GM20000 (cell line): ENCODE measurements around the gene BCL7A.

ENCODE experiments used
- DNase-seq: peaks from one replicate; pipeline ENCODE4 v3.0.0; 2012; ENCODE audit warnings: low spot score
- TF ChIP-seq, protein P1 (sequence below): IDR thresholded peaks from 2 replicates; pipeline ENCODE4 v1.5.1; 2012; ENCODE audit warnings: mild to moderate bottlenecking, control low read depth; ENCODE audit errors: extremely low read depth, missing control alignments

BCL7A gene

DNA sequence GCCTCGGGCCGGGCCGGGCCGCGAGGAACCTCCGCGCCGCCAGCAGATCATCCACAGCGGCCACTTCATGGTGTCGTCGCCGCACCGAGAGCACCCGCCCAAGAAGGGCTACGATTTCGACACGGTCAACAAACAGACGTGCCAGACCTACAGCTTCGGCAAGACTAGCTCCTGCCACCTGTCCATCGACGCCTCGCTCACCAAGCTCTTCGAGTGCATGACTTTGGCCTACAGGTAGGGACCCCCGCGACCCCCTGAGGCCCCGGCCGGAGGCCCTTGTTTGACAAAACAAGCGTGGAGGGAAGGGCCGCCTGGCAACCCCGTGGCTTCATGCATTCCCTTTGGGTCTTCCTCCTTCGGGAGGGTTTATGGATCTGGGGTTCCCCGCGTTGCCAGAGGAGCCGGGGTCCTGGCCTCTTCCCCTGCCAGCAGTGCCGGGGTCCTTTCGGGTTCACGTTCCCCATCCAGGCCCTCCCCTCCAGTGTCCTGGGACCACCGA lies 57.4 kb downstream of the BCL7A start:
- no peak for DNase-seq
- TF ChIP-seq, protein P1, sequence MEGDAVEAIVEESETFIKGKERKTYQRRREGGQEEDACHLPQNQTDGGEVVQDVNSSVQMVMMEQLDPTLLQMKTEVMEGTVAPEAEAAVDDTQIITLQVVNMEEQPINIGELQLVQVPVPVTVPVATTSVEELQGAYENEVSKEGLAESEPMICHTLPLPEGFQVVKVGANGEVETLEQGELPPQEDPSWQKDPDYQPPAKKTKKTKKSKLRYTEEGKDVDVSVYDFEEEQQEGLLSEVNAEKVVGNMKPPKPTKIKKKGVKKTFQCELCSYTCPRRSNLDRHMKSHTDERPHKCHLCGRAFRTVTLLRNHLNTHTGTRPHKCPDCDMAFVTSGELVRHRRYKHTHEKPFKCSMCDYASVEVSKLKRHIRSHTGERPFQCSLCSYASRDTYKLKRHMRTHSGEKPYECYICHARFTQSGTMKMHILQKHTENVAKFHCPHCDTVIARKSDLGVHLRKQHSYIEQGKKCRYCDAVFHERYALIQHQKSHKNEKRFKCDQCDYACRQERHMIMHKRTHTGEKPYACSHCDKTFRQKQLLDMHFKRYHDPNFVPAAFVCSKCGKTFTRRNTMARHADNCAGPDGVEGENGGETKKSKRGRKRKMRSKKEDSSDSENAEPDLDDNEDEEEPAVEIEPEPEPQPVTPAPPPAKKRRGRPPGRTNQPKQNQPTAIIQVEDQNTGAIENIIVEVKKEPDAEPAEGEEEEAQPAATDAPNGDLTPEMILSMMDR, result no peak

DNA sequence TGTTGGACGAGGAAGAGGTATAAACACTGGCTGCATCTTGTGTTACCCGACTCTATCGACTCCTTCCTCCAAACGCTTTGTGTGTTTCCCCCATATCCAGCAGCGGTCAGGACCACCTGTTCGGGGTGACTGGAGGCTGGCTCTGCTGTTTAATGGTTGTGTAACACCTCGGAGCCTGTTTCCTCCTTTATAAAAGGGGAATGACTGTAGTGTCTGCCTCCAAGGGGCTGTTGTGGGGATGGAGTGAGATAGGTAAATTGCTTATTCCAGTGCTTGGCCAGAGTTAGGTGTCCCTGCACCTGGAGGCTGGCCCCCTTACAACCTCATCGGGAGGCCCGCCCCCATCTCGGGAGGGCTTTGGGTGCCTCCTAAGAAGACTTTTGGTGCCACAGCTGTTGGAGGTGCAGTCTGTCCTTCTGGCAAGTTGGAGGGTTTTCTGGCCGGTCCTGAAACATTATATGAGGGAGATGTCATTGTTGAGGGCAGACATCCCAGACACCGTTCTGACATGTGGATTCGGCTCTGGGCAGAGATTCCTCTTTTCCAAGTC lies 57.9 kb downstream of the BCL7A start:
- TF ChIP-seq, protein P1, result no peak
- DNase-seq, result no peak

DNA sequence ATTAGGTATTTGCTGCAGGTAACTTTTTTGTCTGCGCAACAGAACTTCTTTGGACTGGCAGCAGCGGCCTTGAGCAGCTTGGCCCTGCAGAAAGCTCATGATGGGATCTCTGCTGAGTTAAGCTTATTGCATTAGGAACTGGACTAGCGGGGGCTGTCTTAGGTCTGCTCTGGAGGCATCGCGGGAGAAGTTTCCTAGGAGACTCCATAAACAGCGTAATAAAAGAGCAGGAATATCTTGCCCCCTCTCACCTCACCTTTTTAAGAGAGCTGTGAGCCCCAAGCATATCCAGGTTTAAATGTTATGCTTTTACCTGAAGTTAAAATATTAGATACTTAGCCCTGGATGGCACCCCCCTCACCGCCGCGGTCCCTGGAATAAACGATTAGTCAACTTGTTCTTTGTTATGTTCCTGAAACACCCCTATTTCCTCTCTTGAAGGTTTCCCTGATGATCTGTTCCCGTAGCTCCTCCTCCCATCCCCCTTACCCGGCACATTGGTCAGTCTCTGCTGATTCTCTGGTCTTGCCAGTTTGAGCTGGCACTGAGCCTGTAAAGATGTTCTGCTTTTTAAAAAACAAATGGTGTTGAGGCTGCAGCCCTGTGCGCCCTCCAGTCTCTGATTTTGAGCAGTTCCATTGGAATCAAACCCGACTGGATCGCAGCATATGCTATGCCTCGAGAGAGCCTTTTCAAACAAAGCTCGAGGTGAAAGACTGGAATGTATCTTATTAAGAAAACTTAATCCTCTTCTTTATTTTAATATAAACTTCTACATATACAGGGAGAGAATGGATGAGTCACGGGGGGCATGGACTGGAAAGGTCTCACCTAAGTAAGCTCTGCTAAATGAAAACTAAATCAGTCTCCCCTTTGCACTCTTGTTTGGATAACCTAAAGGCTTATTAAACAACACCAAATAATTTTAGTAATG lies 58.7 kb downstream of the BCL7A start:
- no peak for DNase-seq
- TF ChIP-seq, protein P1, result no peak

DNA sequence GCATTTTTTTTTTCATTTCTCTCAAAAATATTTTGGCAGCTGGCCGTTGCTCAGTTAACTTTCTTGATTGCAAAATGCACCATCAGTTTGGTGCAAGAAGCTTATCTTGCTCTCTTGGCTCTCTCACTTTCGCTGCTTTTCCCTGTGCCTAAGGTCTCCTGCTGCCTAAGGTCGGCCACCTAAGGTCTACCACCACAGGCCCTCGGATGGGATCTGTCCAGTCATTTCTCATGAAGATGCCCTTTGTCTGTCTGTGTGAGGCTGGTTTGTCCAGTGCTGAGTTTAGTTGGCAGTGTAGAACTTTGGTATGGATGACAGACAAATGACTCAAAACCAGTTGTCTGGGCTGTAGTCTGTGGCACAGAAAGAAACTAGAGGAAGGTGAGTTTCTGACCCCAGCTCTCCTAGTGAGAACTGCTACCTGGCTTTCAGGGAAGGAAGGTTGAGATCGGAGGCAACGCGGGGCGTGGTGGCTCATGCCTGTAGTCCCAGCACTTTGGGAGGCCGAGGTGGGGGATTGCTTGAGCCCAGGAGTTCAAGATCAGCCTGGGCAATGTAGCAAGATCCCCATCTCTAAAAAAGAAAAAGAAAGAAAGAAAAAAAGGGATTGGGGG lies 59.5 kb downstream of the BCL7A start:
- TF ChIP-seq, protein P1, result no peak
- DNase-seq, result no peak

DNA sequence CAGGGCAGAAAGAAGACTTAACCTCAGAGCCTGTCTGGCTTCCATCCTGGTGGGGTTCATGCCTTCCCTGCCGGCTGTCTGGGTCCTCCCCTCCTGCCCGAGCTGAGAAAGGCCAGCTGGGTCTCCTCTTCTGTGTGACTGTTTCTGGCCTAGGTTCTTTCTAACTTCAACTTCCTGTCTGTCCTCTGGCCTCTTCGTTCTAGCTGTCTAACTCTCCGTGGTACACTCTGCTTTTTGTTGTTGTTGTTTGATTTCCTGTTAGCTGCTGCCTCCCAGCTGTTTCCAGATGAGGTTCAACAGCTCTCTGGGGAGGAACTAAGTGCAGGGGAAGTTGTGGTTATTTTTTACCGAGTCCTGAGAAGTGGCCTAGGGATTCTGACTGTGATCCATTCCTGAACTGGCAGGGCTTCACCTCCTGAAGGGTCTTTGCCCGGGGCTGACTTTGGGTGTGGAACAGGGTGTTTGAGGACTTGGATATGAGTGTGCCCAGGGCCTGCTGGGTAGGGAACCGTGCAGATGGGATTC lies 60.1 kb downstream of the BCL7A start:
- peak; percentile 70 for DNase-seq
- TF ChIP-seq, protein P1, result no peak

DNA sequence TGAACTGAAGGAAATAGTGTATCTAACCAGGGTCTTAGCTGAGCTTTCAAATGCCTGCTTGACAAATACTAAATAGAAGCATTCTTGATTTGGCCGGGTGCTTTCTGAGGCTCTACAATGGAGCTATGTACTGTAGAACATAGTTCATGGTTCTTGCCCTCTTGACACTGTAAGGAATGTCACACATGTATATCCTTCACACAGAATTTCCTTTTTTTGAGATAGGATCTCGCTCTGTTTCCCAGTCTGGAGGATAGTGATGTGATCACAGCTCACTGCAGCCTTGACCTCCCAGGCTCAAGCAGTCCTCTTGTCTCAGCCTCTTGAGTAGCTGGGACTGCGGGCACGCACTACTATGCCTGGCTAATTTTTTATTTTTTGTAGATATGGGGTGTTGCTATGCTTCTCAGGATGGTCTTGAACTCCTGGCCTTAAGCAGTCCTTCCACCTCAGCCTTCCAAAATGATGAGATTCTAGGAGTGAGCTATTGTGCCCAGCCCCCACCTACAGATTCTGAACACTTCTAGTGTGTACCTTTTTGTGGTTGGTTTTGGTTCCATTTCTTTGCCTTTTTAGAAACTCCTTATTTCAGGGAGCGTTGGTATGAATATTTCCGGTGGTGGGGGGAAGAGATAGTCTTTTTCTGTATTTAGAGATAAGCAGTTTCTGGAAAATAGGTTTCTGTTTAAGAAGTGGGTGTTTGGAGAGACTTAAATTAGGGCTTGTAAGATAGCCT lies 61.1 kb downstream of the BCL7A start:
- DNase-seq, result no peak

More for the DNA sequence above, 61.1 kb downstream of the BCL7A start:
- TF ChIP-seq, protein P1, result no peak
